SW480 (cell line): ENCODE data around the gene TRMT2B.
"Not testable (repeated sequence)": the region's sequence is repeated elsewhere in the genome, so short reads cannot be mapped to it uniquely, and the experiment has no call there.

Experiments
- DNase-seq: peaks from one replicate; pipeline ENCODE4 v3.0.0-alpha.2; 2016; ENCODE audit warnings: low spot score

The TRMT2B gene, protein sequence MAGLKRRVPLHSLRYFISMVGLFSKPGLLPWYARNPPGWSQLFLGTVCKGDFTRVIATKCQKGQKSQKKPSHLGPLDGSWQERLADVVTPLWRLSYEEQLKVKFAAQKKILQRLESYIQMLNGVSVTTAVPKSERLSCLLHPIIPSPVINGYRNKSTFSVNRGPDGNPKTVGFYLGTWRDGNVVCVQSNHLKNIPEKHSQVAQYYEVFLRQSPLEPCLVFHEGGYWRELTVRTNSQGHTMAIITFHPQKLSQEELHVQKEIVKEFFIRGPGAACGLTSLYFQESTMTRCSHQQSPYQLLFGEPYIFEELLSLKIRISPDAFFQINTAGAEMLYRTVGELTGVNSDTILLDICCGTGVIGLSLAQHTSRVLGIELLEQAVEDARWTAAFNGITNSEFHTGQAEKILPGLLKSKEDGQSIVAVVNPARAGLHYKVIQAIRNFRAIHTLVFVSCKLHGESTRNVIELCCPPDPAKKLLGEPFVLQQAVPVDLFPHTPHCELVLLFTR

DNA sequence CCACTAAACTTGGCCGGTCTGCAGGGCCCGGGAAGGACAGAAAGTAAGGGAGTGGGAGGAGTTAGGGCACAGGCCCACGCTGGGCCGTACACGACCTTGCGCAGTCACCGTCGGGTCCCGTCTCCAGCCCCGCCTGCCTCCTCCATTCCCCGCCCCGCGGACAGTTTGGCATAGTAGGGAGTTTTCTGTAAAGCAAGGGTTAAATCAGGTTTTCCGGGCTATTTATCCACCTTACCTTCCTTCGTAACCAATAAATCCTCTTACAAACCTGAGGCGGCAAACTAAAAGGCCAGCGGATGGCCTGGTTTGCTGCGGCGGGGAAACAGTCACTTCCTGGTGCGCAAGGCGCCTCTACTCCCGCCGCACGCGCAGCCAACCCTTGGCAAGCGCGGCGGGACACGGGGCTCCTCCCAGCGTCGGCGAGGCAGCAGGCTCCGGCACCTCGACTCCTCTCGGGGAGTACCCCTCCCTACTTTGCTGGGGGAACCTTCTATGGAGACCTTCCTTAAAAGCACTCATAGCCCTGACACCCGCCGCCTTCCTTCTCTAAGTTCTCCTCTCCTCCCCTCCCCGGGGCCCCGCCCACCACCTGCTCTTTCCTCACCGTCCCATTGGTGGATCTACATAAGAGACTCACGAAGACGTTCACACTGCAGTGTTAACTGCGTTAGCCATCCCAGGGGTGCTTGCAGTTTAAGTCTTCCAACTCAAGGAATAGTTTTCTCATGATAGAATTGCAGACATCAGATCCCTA lies at the start of gene TRMT2B:
TSS of gene TRMT2B (minus strand) at position 563 of the 754 bp plus-strand sequence. CDS start 9,822 bp downstream, outside the sequence.
- DNase-seq = peak; percentile 63

DNA sequence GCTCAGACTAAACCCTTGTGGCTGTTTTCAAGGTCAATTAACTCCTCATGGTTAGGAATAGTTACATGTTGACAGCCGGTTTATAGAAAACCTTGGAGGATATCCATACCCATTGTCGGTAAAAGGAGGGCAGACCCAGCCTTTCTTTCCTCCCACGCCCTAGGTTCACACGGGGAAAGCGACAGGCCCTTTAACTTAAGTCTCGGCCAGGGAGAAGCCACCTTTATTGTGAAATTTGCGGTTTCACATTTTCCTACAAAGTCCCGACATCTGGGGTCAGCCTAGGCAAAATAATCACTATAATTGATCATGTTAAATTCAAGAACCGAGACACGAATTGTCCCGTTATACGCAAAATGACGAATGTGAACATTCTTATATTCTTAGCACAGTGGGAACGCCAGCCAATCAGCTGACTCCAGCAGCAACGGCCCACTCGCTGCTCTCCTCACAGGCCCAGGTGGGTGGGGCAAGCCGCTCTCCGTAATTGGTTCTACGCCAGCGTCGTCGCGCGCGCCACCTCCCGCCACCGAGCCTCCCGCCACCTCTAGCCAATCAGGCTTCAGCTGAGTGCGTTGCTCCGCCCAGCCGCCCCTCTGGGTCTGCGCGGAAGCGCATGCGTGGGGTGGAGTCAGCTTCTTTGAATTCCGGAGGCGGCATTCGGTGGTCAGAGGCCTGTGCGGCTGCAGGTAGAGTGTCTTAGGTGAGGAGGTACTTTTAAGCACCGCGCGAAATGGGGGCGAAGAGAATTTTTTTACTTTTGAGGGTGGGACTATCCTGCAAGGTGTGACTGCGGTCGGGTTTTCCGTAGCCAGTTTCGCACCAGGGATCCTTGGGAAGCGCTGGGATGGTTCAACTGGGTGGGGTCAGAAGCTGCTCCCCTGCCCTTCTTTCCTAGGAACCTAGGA lies 45.9 kb upstream of the TRMT2B start, which contains the start of gene CENPI:
TSS of gene CENPI (plus strand) at position 659 of the 908 bp plus-strand sequence. CDS start 2,867 bp downstream, outside the sequence.
- peak; percentile 92 for DNase-seq

GRCh38 chrX:101091817-101092216 lies 39.9 kb upstream of the TRMT2B start:
- no peak for DNase-seq

DNA sequence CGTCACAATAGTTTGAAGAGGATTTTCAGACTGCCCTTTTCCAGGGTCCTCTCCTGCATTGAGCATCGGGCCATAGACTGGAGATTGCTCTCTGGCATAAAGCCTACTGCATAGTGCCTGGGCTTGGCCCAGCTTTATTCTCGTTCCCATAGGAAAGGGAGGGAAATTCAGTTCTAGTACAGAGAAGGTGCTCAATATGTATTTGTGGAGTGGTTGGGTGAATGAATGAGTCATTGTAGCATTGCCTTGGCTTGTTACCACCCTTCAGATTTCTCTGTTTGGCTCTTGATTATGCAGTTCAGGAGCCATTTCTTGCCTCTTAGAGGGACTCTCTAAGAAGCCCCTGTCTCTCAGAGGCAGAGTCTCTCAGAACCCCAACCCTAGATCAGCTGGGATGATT lies 29.3 kb upstream of the TRMT2B start:
- no peak for DNase-seq

- DNase-seq = no peak
Observed at GRCh38 chrX:101080326-101081124, 28.6 kb upstream of the TRMT2B start.

GRCh38 chrX:101079736-101080270 lies 27.9 kb upstream of the TRMT2B start:
- no peak for DNase-seq

- DNase-seq = no peak
Observed at GRCh38 chrX:101078716-101079598, 27.0 kb upstream of the TRMT2B start, which contains the start of gene TMEM35A. TMEM35A (plus strand) TSS chrX:101078879; CDS start chrX:101079003, 124 bp downstream.

DNA sequence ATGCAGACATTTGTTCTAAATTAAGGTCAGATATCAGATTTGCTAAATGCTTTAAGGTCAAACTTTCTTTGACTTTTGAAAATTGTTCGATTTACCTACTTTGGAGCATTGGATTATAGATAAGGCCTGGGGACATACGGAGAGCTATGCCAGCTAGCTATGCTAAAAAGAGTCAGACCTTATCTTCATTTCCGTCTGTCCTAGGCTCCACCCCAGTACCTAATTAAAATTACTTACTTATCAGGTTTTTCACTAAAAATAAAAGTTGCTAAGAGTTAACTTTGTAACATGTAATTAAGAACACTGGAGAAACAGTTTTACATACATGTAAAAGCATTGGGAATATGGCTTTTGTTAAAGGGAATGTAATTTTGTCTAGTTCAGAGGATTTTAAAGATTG lies 19.7 kb upstream of the TRMT2B start:
- no peak for DNase-seq

DNA sequence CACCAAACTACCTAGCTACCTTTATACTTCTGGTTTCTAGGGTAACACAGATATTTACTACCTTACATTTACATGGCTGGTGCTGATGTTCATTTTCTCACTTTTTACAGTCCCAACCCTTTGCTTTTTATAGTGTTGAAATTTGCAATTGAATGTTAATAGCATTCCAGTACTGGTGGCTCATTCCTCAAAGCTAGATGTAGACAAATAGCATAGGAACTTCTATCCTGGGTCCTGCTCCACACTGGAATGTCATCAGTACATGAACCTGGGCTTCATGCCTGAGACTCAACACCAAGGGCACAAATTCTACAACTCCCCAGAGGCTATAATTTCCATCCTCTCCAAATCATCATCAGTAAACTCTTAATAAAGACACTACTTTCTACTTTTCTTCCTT lies 10.3 kb upstream of the TRMT2B start:
- no peak for DNase-seq

DNA sequence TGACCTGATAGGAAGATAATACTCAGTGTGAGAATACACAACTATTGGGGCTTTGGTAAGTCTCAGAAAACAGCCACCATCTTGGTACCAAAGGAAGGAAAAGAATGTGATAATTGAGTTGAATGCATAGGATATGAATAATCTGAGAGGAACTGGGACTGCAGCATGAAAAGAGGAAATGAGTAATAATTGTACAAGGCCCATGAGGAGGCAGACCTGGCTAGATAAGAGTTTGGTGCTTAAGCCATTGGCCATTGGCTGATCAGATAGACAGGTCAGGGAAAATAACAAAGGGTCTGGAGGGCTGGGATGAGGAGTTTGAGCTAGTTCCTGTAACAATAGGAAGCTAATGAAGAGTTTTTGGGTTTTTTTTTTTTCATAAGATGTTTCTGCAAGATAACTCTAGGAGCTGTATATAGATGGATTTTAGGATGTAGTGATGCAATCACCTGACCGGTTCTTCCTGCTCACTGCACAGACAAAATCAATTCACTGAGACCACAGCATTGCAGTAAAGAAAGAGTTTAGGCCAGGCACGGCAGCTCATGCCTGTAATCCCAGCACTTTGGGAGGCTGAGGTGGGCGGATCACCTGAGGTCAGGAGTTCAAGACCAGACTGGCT lies 5.3 kb upstream of the TRMT2B start:
- DNase-seq = peak; percentile 7

DNA sequence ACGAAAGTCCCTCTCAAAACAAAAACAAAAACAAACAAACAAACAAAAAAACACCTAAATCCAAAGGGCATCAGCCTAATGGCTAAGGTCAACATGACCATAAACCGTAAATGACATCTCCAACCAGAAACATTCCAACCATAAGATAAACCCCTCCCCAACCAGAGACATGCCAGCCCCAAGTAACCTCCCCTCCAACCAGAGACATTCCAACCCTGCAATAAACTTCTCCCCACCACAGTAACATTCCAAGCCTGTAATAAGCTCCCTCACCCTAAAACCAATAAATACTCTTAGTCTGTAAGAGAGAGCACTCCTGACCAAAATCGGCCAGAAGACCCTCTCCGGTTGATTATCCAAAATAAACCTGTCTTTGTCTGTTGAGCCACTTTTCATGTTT lies 4.6 kb upstream of the TRMT2B start:
- DNase-seq = not testable (repeated sequence)

DNA sequence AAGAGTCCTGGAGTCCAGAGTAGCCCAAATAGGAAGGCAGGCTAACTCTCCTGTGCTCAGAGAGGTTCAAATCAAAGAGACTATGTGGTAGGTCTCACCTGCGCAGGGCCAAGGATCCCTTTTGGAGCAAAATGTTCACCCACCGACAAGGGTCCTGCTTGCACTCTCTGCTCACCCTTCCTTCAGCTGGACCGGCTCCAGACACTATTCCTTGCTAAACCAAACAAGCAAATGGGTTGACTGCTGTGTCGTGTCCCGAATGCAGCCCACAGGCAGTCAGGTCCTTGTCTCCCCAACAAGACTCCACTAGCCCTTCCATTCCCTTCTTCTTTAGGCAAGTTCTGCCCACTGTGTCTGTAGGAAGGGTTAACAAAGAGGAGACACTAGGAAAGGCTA lies 760 bp downstream of the TRMT2B start:
- no peak for DNase-seq

GRCh38 chrX:101040197-101040596 lies 11.7 kb downstream of the TRMT2B start:
- DNase-seq = no peak

DNA sequence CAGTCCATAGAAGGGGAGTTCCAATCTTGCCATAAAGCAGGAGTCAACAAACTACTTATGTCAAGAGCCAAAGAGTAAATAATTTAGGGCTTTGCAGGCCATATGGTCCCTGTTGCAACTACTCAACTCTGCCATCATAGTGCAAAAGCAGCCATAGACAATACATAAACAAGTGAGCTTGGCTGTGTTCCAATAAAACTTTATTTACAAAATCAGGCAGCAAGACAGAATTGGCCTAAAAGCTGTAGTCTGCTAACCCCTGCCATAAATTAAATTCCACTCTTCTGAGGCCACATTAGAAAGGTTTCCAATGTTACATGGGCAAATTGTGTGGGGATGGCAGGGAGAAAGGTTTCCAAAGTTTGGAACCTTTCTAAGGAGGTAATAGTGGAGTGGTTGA lies 14.7 kb downstream of the TRMT2B start:
- DNase-seq = no peak

DNA sequence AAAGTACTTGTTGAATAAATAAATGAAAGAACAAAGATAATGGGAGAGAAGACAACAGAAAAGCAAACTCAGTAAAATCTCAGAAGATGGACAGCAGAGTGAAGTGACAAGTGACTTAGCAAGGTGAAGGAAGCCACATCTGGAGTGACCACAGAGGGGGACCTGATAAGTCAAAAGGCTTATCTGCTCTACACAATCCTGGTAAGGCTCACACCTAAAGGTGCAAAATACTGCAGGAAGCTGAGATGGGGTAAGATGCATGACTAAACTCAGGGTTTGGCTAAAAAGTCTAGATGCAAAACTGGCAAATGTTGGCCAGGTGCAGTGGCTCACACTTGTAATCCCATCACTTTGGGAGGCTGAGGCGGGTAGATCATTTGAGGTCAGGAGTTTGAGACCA lies 22.2 kb downstream of the TRMT2B start:
- DNase-seq = no peak

DNA sequence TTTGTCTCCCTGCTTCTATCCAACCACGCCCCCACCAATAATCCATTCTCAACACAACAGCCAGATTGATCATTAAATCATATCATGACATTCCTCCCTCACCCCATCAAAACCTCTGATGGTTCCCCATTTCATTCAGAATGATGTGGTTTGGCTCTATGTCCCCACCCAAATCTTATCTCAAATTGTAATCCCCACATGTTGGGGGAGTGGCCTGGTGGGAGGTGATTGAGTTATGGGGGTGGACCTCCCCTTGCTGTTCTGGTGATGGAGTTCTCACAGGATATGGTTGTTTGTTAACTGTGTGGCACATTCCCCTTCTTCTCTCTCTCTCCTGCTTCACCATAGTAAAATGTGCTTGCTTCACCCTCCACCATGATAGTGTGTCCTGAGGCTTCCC lies 23.3 kb downstream of the TRMT2B start:
- DNase-seq = no peak

GRCh38 chrX:101025126-101025525 lies 26.8 kb downstream of the TRMT2B start:
- DNase-seq = no peak

DNA sequence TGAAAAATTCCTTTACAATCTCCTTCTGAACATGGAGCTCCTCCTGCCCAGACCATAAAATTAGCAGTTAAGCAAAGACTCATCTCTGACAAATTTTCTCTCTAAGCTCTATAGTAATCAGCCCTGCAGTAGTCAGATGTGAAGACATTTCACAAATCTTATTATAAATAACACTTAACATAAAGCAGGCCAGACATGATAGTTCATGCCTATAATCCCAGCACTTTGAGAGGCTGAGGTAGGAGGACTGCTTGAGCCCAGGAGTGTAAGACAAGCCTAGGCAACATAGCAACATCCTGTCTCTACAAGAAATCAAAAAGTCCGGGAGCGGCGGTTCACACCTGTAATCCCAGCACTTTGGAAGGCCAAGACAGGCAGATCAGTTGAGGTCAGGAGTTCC lies 29.9 kb downstream of the TRMT2B start:
- no peak for DNase-seq

GRCh38 chrX:101012031-101012430 lies 39.9 kb downstream of the TRMT2B start:
- not testable (repeated sequence) for DNase-seq
